Ishikawa (cell line): ENCODE data around the gene BEX4.

ENCODE experiments used
- CEBPB ChIP-seq: IDR thresholded peaks from 2 replicates; pipeline ENCODE4 v1.6.1; 2012
- CREB1 ChIP-seq: IDR thresholded peaks from 2 replicates; pipeline ENCODE4 v1.6.1; 2012; ENCODE audit warnings: low read depth
- EGR1 ChIP-seq: IDR thresholded peaks from 2 replicates; pipeline ENCODE4 v1.6.1; 2012
- EP300 ChIP-seq: IDR thresholded peaks from 2 replicates; pipeline ENCODE4 v1.6.1; 2012; ENCODE audit warnings: borderline replicate concordance
- FOXM1 ChIP-seq: IDR thresholded peaks from 2 replicates; pipeline ENCODE4 v1.6.1; 2012; ENCODE audit warnings: low read depth, borderline replicate concordance
- NFIC ChIP-seq: IDR thresholded peaks from 2 replicates; pipeline ENCODE4 v1.6.1; 2012
- RAD21 ChIP-seq: IDR thresholded peaks from 2 replicates; pipeline ENCODE4 v1.6.1; 2012; ENCODE audit warnings: low read depth
- TAF1 ChIP-seq: IDR thresholded peaks from 2 replicates; pipeline ENCODE4 v1.6.1; 2012; ENCODE audit warnings: low read depth, mild to moderate bottlenecking
- TCF12 ChIP-seq: IDR thresholded peaks from 2 replicates; pipeline ENCODE4 v1.6.1; 2012; ENCODE audit warnings: low read depth
- TEAD4 ChIP-seq: IDR thresholded peaks from 2 replicates; pipeline ENCODE4 v1.6.1; 2012
- YY1 ChIP-seq: IDR thresholded peaks from 2 replicates; pipeline ENCODE4 v1.6.1; 2012; ENCODE audit warnings: low read depth
- ZBTB7A ChIP-seq: IDR thresholded peaks from 2 replicates; pipeline ENCODE4 v1.6.1; 2012; ENCODE audit warnings: low read depth
- TF ChIP-seq, protein P1 (sequence below): IDR thresholded peaks from 2 replicates; pipeline ENCODE4 v1.6.1; 2012
- TF ChIP-seq, protein P2 (sequence below): IDR thresholded peaks from 2 replicates; pipeline ENCODE4 v1.6.1; 2012
- TF ChIP-seq, protein P3 (sequence below): IDR thresholded peaks from 2 replicates; pipeline ENCODE4 v1.6.1; 2012; ENCODE audit warnings: low read depth, mild to moderate bottlenecking

Gene BEX4, protein sequence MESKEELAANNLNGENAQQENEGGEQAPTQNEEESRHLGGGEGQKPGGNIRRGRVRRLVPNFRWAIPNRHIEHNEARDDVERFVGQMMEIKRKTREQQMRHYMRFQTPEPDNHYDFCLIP

DNA sequence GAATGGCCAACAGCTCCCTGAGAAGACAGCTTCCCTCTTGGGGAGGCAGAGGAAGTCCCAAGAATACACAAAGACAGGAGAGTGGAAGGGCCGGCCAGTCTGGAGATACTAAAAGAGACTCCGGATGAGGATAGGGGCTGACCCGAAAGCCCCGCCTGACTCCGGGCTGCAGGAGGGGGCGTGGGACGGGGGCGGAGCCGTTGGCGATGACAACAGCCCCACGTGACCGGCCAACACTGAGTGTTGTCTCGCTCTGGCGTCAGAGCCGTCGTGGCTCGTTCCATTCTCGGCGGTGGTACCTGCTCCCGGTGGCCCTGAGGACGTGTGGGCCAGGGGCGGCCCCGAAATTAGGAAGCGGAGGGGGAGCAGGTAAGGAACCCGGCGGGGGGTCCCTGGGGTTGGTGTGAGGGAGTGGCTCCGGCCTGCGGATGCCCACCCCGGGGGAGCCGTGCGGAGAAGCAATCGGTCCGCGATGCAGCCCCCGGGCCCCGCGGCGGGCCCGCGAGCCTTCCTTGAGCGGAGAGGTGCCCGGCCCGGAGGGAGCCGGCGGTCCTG lies at the start of gene BEX4:
BEX4 (plus strand) TSS at position 239 of the 555 bp plus-strand sequence. CDS start 1,046 bp downstream, outside the sequence.
- TF ChIP-seq, protein P1, sequence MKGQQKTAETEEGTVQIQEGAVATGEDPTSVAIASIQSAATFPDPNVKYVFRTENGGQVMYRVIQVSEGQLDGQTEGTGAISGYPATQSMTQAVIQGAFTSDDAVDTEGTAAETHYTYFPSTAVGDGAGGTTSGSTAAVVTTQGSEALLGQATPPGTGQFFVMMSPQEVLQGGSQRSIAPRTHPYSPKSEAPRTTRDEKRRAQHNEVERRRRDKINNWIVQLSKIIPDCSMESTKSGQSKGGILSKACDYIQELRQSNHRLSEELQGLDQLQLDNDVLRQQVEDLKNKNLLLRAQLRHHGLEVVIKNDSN, result peak; percentile 95
- TF ChIP-seq TCF12, result no peak
- 0 out of 2 replicates have a peak, but pooled peaks have one; percentile 17 for TF ChIP-seq ZBTB7A
- TF ChIP-seq TAF1, result peak; percentile 70

DNA sequence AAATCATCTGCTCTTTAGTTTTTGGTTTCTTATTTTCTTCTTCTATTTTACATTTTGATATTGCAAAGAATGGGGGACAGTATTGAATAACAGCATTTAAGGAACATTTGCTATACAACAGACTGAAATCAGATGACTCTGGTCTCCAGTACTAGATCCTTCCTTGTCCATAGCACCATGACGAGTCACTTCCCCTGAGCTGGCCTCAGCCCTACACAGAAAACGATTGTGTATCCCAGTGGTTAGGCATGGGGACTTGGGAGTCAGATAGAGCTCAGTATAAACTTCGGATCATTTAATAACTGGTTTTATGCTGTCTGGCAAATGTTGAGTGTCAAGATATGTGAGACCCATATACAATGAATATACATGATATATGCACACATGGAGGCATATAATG lies 44.7 kb upstream of the BEX4 start:
- TF ChIP-seq FOXM1 (no peak), TCF12 (no peak), EGR1 (no peak)
- TF ChIP-seq, protein P1, result no peak

DNA sequence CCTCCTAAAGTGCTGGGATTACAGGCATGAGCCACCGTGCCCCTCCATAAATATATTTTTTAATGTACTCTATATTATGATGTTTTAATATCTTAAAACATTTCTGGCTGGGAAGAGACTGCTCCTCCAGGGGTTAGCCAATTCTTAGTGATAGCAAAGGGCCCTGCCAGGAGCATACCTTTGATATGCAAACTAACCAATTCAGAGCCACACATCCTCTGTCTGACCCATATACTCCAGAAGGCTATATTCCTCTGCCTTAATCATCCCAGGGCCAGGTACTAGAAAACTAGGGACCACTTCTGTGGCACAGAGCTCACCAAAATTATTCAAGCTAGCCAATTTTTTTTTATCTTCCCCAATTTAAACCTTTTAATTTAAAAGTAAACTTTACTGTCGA lies 43.6 kb upstream of the BEX4 start:
- TF ChIP-seq ZBTB7A, result no peak
- TF ChIP-seq, protein P2, sequence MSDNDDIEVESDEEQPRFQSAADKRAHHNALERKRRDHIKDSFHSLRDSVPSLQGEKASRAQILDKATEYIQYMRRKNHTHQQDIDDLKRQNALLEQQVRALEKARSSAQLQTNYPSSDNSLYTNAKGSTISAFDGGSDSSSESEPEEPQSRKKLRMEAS, result no peak
- no peak for TF ChIP-seq FOXM1
- TF ChIP-seq, protein P1, result no peak
- TF ChIP-seq, protein P3, sequence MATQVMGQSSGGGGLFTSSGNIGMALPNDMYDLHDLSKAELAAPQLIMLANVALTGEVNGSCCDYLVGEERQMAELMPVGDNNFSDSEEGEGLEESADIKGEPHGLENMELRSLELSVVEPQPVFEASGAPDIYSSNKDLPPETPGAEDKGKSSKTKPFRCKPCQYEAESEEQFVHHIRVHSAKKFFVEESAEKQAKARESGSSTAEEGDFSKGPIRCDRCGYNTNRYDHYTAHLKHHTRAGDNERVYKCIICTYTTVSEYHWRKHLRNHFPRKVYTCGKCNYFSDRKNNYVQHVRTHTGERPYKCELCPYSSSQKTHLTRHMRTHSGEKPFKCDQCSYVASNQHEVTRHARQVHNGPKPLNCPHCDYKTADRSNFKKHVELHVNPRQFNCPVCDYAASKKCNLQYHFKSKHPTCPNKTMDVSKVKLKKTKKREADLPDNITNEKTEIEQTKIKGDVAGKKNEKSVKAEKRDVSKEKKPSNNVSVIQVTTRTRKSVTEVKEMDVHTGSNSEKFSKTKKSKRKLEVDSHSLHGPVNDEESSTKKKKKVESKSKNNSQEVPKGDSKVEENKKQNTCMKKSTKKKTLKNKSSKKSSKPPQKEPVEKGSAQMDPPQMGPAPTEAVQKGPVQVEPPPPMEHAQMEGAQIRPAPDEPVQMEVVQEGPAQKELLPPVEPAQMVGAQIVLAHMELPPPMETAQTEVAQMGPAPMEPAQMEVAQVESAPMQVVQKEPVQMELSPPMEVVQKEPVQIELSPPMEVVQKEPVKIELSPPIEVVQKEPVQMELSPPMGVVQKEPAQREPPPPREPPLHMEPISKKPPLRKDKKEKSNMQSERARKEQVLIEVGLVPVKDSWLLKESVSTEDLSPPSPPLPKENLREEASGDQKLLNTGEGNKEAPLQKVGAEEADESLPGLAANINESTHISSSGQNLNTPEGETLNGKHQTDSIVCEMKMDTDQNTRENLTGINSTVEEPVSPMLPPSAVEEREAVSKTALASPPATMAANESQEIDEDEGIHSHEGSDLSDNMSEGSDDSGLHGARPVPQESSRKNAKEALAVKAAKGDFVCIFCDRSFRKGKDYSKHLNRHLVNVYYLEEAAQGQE, result no peak
- no peak for TF ChIP-seq YY1
- no peak for TF ChIP-seq TEAD4
- no peak for TF ChIP-seq EP300
- no peak for TF ChIP-seq NFIC
- no peak for TF ChIP-seq RAD21
- no peak for TF ChIP-seq TAF1
- no peak for TF ChIP-seq EGR1
- no peak for TF ChIP-seq TCF12
- TF ChIP-seq CEBPB, result no peak

DNA sequence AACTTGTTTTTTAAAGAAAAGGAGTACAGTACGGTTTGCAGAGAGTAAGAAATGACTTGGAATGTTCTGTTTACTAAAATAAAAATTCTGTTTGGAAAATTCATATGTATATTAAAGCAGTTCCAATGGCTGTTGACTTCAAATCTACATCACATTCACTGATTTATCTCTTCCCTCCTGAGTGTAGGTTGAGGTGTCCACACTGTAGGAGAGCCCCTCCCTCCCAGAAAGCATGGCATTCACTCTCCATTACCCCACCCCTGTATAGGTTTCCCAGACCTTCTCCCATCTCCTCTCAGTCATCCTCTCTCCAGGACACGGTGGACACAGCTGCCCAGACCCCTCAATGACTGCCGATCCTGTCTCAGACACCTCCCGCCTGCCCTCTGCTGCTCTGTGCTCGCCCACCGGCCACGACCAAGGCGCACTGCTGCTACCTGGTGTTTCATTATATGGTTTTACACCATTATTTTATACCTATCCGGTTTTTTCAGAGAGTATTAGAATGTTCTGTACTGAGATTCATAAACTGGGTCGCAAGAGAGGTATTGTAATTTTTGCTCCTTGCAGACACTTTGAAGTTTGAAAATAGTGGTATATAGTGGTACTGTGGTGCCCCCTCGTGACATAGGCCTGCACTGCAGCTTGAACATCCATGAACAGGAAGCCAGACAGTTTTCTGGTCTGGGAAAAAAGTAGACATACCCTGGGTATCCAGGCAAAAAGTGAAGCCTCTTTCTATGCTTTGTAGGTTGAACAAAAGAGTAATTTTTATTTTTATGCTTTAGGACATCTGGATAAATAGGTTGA lies 38.8 kb upstream of the BEX4 start:
- peak; percentile 68 for TF ChIP-seq RAD21
- TF ChIP-seq, protein P3, result no peak

DNA sequence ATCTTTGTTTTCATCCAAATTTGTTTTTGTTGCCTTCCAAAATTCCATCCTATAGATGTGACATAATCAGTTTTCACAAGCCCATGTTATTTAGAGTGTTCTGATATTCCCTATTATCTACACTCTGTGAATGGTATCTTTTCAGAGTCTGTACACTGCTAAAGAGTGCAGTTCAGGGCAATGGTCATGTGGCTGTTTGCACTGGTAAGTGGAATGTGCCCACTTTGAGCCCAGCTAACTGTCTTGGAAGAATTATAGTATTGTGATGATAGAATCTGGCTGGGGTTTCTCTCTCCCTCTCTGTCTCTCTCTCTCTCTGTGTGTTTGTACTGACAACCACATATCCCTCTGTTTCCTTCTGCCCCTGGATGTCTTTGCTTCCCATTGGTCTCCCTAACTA lies 37.4 kb upstream of the BEX4 start:
- TF ChIP-seq NFIC (no peak), TAF1 (no peak), CREB1 (no peak), RAD21 (no peak), EP300 (no peak), EGR1 (no peak), ZBTB7A (no peak)
- TF ChIP-seq, protein P3, result no peak
- TF ChIP-seq, protein P1, result no peak
